NCI-H2227 (cell line): ENCODE measurements around the gene TPRN.
"Not testable (repeated sequence)": the region's sequence is repeated elsewhere in the genome, so short reads cannot be mapped to it uniquely, and the experiment has no call there.

Experiments
- DNase-seq: peaks from one replicate; lab custom pipeline; 2025; ENCODE audit not compliant: unreplicated experiment; lab: John Stamatoyannopoulos, UW

The TPRN gene, protein sequence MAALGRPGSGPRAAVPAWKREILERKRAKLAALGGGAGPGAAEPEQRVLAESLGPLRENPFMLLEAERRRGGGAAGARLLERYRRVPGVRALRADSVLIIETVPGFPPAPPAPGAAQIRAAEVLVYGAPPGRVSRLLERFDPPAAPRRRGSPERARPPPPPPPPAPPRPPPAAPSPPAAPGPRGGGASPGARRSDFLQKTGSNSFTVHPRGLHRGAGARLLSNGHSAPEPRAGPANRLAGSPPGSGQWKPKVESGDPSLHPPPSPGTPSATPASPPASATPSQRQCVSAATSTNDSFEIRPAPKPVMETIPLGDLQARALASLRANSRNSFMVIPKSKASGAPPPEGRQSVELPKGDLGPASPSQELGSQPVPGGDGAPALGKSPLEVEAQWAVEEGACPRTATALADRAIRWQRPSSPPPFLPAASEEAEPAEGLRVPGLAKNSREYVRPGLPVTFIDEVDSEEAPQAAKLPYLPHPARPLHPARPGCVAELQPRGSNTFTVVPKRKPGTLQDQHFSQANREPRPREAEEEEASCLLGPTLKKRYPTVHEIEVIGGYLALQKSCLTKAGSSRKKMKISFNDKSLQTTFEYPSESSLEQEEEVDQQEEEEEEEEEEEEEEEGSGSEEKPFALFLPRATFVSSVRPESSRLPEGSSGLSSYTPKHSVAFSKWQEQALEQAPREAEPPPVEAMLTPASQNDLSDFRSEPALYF

DNA sequence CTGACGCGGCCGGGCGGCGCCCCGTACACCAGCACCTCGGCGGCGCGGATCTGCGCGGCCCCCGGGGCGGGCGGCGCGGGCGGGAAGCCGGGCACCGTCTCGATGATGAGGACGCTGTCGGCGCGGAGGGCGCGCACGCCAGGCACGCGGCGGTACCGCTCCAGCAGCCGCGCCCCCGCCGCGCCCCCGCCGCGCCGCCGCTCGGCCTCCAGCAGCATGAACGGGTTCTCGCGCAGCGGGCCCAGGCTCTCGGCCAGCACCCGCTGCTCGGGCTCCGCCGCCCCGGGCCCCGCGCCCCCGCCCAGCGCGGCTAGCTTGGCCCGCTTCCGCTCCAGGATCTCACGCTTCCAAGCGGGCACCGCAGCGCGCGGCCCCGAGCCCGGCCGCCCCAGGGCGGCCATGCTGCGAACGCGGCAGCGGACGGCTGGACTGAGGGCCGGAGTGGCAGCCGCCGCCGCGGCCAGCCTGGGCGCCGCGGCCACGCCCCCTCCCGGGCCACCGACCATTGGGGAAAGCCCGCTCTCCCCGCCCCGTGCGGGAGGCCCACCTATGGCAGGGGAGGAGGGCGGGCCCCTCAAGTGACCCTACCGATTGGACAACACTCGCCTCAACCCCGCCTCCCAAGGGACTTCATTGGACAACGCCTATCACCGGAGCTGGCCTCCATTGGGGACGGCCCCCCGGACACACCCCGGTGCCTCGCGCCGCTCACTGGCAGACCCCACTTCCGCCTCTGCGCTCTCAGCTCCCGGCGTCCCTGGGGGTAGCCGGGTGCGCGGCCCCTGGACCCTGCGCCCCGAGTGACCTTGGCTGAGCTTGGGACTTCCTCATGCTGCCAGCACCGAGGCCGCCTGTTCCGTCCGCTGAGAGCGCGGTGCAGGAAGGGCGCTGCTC, at the start of gene TPRN:
TSS of gene TPRN (minus strand) at position 431 of the 894 bp plus-strand sequence. CDS start at position 401, 30 bp downstream.
- peak; percentile 97 for DNase-seq

GRCh38 chr9:137247916-137248175, 47.3 kb upstream of the TPRN start:
- DNase-seq = no peak

GRCh38 chr9:137247135-137247915, 46.8 kb upstream of the TPRN start:
- DNase-seq = no peak

DNA sequence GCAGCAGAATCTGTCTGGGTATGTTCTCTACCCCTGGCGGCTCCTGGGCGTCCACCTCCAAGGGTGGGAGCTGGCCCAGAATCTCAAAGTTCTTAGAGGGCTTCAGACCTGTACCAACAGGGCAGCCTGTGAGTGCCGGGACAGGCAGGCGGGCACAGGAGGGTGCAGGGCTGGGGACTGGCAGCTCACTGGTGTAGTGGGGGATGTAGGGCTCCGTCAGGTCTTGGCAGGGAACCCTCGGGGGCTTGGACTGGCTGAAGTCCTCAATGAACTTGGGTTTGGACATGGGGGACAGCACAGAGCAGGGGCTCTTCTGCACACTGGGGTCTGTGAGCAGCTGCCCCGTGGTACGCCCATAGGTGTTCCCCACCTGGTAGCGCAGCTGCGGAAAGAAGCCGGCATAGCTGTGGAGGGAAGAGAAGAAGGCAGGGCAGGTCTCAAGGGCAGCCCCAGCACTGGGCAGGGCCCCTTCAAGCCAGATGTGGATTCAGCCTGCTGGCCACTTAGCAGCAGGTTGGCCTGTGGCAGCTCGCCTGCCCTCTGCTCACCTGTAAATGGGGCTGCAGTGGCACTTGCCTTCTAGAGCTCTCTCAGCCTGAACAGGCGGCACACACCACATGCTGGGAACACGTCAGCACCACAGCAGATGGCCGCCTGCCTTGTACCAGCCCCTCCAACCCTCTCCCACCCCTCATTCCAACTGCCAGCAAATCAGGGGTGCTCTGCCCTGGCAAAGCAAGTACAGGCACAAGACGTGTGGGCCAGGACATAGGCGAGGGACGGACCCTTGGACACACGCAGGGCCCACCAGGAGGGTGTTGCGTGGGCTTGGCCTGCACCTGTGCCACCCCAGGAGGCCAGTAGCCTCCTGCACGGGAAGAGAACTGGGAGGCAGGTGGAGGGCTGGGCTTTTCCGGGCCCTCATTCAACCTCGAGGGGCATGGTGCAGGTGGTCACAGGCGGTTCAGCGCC, 45.2 kb upstream of the TPRN start:
- DNase-seq = no peak

DNA sequence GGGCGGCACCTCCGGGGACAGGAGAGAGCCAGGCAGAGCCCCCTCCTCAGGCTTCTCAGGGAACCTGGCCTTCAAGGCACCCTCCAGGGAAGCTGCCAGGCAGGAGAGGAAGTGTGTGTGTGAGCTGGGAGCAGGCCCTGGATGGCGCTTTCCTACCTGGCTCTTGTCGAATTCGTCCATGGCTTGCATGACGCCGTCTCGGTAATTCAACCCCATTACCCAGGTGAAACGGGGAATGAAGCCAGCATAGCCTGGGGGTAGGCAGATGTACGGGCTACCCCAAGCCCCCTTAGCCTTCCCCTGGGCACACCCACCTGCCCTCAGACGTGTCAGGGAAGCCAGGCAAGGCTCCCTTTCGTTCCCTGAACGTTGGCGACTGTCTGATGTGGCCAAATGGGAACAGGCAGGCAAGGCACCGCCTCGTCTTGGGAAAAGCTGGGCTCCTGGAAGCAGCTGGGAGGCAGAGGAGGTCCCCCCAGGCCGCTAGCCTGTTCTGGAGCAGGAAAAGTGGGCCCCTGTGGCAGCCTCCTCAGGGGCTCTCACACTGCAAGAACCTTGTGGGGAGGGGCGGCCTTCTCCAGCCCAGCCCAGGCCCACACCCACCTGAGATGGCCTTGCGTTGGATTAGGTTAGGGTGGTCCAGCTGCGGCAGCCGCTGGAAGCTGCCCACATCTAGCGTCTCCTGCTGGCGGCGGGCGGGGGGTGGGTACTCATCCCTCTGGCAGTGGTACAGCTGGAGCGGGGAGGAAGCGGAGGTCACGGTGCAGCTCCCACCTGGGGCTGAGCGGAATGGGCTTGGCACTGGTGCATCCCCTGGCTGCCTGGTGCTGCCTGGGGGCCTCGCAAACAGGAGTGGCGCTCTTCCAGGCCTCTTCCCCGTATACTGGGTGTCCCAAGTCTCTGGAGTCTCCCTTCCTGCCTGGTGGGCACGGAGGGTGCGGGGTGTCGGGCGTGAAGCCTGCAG, 44.2 kb upstream of the TPRN start:
- no peak for DNase-seq

DNA sequence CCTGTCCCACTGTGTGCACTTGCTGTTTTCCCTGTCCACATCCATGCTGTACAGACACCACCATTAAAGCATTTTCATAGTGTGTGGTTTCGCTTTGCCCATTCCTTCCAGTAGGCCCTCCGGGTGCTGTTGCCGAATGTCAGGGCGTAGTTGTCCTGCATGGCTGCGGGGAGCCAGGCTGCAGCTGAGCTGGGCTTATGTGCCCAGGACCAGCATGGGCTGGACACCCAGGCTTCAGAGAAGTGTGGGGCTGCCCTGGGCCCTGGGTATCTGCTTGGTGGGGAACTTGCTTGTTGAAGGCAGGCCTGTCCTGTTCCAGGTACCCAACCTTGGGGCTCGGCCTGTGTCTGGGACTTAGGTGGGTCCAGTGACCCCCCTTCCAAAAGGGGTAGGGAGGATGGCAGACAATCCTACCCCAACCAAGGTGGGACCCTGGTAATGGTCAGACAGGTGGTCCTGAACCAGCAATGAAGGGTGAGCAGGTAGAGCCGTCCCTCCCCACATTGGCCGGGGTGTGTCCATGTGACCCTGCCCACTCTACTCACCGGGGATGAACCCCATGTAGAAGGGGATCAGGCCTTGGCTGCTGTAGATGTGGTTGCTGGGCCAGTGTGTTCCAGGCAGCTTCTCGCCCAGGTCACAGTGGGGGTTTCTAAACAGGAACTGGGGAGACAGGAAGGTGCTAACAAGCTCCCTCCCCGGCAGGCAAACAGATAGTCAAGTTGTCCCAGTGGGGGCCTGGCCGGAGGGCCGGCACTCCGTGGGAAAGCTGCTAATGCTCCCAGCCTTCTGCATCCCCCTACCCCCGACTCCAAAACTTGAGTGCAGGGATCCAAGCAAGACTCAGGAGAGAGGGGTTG, 43.3 kb upstream of the TPRN start:
- DNase-seq = no peak

DNA sequence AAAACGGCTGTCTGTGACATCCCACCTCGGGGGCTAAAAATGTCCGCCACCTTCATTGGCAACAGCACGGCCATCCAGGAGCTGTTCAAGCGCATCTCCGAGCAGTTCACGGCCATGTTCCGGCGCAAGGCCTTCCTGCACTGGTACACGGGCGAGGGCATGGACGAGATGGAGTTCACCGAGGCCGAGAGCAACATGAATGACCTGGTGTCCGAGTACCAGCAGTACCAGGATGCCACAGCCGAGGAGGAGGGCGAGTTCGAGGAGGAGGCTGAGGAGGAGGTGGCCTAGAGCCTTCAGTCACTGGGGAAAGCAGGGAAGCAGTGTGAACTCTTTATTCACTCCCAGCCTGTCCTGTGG, 42.7 kb upstream of the TPRN start:
- not testable (repeated sequence) for DNase-seq

DNA sequence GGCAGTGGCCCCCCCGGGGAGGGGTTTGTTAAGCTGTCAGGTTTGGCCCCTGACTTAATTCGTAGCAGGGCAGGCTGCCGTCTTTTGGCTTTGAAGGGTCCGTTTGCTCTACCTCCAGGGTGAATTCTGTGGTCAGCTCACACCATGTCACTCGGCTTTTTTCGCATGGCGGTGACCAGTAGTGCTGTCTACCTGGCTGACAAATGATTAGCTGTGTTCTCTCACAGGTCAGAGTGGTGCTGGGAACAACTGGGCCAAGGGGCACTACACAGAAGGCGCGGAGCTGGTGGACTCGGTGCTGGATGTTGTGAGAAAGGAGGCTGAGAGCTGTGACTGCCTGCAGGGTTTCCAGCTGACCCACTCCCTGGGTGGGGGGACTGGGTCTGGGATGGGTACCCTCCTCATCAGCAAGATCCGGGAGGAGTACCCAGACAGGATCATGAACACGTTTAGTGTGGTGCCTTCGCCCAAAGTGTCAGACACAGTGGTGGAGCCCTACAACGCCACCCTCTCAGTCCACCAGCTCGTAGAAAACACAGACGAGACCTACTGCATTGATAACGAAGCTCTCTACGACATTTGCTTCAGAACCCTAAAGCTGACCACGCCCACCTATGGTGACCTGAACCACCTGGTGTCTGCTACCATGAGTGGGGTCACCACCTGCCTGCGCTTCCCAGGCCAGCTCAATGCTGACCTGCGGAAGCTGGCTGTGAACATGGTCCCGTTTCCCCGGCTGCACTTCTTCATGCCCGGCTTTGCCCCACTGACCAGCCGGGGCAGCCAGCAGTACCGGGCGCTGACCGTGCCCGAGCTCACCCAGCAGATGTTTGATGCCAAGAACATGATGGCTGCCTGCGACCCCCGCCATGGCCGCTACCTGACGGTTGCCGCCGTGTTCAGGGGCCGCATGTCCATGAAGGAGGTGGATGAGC, 42.0 kb upstream of the TPRN start:
- DNase-seq = no peak

GRCh38 chr9:137241490-137242268, 41.1 kb upstream of the TPRN start:
- peak; percentile 54 for DNase-seq

GRCh38 chr9:137240841-137241489, 40.4 kb upstream of the TPRN start, which contains the start of gene TUBB4B:
TSS of gene TUBB4B (plus strand) at chr9:137241287. CDS start at chr9:137241361, 74 bp downstream.
- peak; percentile 98 for DNase-seq

GRCh38 chr9:137240318-137240840, 39.8 kb upstream of the TPRN start:
- DNase-seq = peak; percentile 65

GRCh38 chr9:137239541-137240200, 39.1 kb upstream of the TPRN start:
- not testable (repeated sequence) for DNase-seq

GRCh38 chr9:137237759-137238726, 37.5 kb upstream of the TPRN start:
- DNase-seq = no peak
